Measurements from ENCODE around the gene IGSF9B. TPM values are rescaled to one million over a fixed set of nuclear protein-coding genes. Genes with fewer than 3 reads are reported as not detected.

IGSF9B gene
- total and polyA plus RNA-seq, 2 experiments from 2014 or later: 1.7 to 5.9 TPM

GRCh38 chr11:133940034-133940433, 16.7 kb downstream of the IGSF9B start:
- Histone ChIP-seq H3K4me1 (ENCODE audit: low read depth) (no peaks in the 10 kb centered on the region), H3K9me3 (ENCODE audit: low read depth) (no peaks in the 10 kb centered on the region), H3K36me3 (no peaks in the 10 kb centered on the region), H3K27me3 (no peaks in the 10 kb centered on the region), H3K27ac (no peak overlapping the region), H3K4me3 (no peak overlapping the region)
- TF ChIP-seq CTCF (IDR thresholded peaks at IDR 0.05; ENCODE audit: low read depth, low read length): no peak
- DNase-seq (ENCODE audit: low read depth in 1 of 2, low spot score in 1 of 2): no peak

- TF ChIP-seq CTCF (IDR thresholded peaks at IDR 0.05; ENCODE audit: low read depth, low read length): no peak
- no peak overlapping the region for H3K27ac ChIP-seq
- no peak overlapping the region for H3K4me3 ChIP-seq
- no peaks in the 10 kb centered on the region for H3K9me3 ChIP-seq (ENCODE audit: low read depth)
- DNase-seq (ENCODE audit: low read depth in 1 of 2, low spot score in 1 of 2): no peak
- H3K36me3 ChIP-seq: no peaks in the 10 kb centered on the region
- H3K4me1 ChIP-seq (ENCODE audit: low read depth): no peaks in the 10 kb centered on the region
- H3K27me3 ChIP-seq: no peaks in the 10 kb centered on the region
These were observed 17.2 kb downstream of the IGSF9B start for GRCh38 chr11:133939558-133939957.

- no peak overlapping the region for H3K4me3 ChIP-seq
- H3K27me3 ChIP-seq: no peaks in the 10 kb centered on the region
- no peaks in the 10 kb centered on the region for H3K4me1 ChIP-seq (ENCODE audit: low read depth)
- no peaks in the 10 kb centered on the region for H3K9me3 ChIP-seq (ENCODE audit: low read depth)
- TF ChIP-seq CTCF (IDR thresholded peaks at IDR 0.05; ENCODE audit: low read depth, low read length): no peak
- H3K27ac ChIP-seq: no peak overlapping the region
- no peaks in the 10 kb centered on the region for H3K36me3 ChIP-seq
- no peak for DNase-seq (ENCODE audit: low read depth in 1 of 2, low spot score in 1 of 2)
These were observed 18.6 kb downstream of the IGSF9B start for GRCh38 chr11:133938166-133938565.

GRCh38 chr11:133937468-133937867, 19.3 kb downstream of the IGSF9B start:
- no peak for DNase-seq (ENCODE audit: low read depth in 1 of 2, low spot score in 1 of 2)
- Histone ChIP-seq H3K27ac (no peak overlapping the region), H3K4me1 (ENCODE audit: low read depth) (no peaks in the 10 kb centered on the region), H3K9me3 (ENCODE audit: low read depth) (no peaks in the 10 kb centered on the region), H3K27me3 (no peaks in the 10 kb centered on the region), H3K4me3 (no peak overlapping the region), H3K36me3 (no peaks in the 10 kb centered on the region)
- no peak for TF ChIP-seq CTCF (IDR thresholded peaks at IDR 0.05; ENCODE audit: low read depth, low read length)

- no peaks in the 10 kb centered on the region for H3K4me1 ChIP-seq (ENCODE audit: low read depth)
- no peaks in the 10 kb centered on the region for H3K36me3 ChIP-seq
- no peak overlapping the region for H3K4me3 ChIP-seq
- DNase-seq (ENCODE audit: low read depth in 1 of 2, low spot score in 1 of 2): no peak
- TF ChIP-seq CTCF (IDR thresholded peaks at IDR 0.05; ENCODE audit: low read depth, low read length): no peak
- H3K27me3 ChIP-seq: no peaks in the 10 kb centered on the region
- no peak overlapping the region for H3K27ac ChIP-seq
- no peaks in the 10 kb centered on the region for H3K9me3 ChIP-seq (ENCODE audit: low read depth)
These were observed 19.8 kb downstream of the IGSF9B start for GRCh38 chr11:133937015-133937414.

GRCh38 chr11:133936592-133936991, 20.2 kb downstream of the IGSF9B start:
- no peaks in the 10 kb centered on the region for H3K36me3 ChIP-seq
- no peak overlapping the region for H3K27ac ChIP-seq
- H3K4me3 ChIP-seq: no peak overlapping the region
- no peaks in the 10 kb centered on the region for H3K4me1 ChIP-seq (ENCODE audit: low read depth)
- no peak for DNase-seq (ENCODE audit: low read depth in 1 of 2, low spot score in 1 of 2)
- H3K27me3 ChIP-seq: no peaks in the 10 kb centered on the region
- TF ChIP-seq CTCF (IDR thresholded peaks at IDR 0.05; ENCODE audit: low read depth, low read length): no peak
- H3K9me3 ChIP-seq (ENCODE audit: low read depth): no peaks in the 10 kb centered on the region

Measured in cardiac muscle cell (in vitro differentiated cells and primary cell).